Effector memory CD8-positive, alpha-beta T cell (primary cell): Measurements from ENCODE around the gene FAM217A.
"Not testable (repeated sequence)": the region's sequence is repeated elsewhere in the genome, so short reads cannot be mapped to it uniquely, and the experiment has no call there.

ENCODE experiments used
- ATAC-seq: fragments of 150-1000 bp; cut with Tn5 transposase; replicated peaks from 2 replicates; pipeline ENCODE4 v1.10.0; 2021; ENCODE audit warnings: mild to moderate bottlenecking, moderate library complexity
- DNase-seq, 3 experiments: peaks; one replicate each; pipeline ENCODE4 v3.0.0; 2021
- H3K27ac Mint-ChIP-seq, 2 donors: one replicate each; pipeline ENCODE4 v1.8.0; 2022; ENCODE audit warnings: mild to moderate bottlenecking in 2 of 2, mixed read lengths in 2 of 2, moderate library complexity in 2 of 2
- H3K27me3 Mint-ChIP-seq, 2 donors: one replicate each; pipeline ENCODE4 v1.8.0; 2022; ENCODE audit warnings: mixed read lengths in 2 of 2
- H3K36me3 Mint-ChIP-seq: one replicate; pipeline ENCODE4 v1.8.0; 2022; ENCODE audit warnings: mild to moderate bottlenecking, moderate library complexity, mixed read lengths; ENCODE audit not compliant: insufficient read depth
- H3K4me1 Mint-ChIP-seq, 2 donors: one replicate each; pipeline ENCODE4 v1.8.0; 2022; ENCODE audit warnings: low read depth in 2 of 2, mixed read lengths in 2 of 2
- H3K4me3 Mint-ChIP-seq, 2 donors: one replicate each; pipeline ENCODE4 v1.8.0; 2022; ENCODE audit warnings: mild to moderate bottlenecking in 2 of 2, mixed read lengths in 2 of 2, moderate library complexity in 2 of 2
- H3K9me3 Mint-ChIP-seq, 2 donors: one replicate each; pipeline ENCODE4 v1.8.0; 2022; ENCODE audit warnings: mixed read lengths in 2 of 2

Gene FAM217A

GRCh38 chr6:4103929-4104328 is 25.0 kb upstream of the FAM217A start:
- no peak for DNase-seq
- H3K4me3 Mint-ChIP-seq = no peak overlapping the region
- no peaks in the 10 kb centered on the region for H3K36me3 Mint-ChIP-seq
- no peaks in the 10 kb centered on the region for H3K9me3 Mint-ChIP-seq
- ATAC-seq = no peak
- H3K27me3 Mint-ChIP-seq = peaks cover 20 to 23% of the 10 kb centered on the region in 2 donors
- no peak overlapping the region for H3K27ac Mint-ChIP-seq
- H3K4me1 Mint-ChIP-seq = no peaks in the 10 kb centered on the region

DNA sequence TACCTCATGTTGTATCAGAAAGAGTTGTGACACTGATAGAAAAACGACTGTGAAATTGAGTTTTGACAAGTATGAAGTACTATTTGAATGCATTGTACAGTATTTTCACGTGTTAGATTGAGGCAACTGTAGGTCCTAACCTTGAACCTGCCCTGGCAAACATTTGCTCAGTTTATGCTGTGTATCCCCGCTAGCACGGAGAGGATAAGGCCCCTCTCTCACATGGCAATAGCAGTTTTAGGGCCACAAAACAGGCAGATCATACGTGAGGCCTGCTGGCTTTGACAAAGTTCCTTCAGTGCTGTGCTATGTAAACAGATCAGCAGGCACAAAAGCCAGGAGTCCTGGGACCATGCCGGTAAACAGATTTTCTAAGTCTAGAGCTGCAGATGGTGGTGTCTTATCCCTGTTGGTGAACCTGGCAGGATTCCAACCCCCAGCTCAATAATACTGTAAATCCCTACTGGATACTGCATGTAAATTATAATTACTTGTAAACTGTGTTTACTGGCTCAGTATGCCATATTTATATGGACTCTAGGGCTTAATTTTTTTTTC is 23.8 kb upstream of the FAM217A start:
- DNase-seq = no peak
- Mint-ChIP-seq H3K4me1 (no peaks in the 10 kb centered on the region), H3K36me3 (no peaks in the 10 kb centered on the region), H3K27ac (no peak overlapping the region), H3K4me3 (no peak overlapping the region), H3K27me3 (peaks cover 18 to 27% of the 10 kb centered on the region in 2 donors), H3K9me3 (no peaks in the 10 kb centered on the region)
- ATAC-seq = no peak

DNA sequence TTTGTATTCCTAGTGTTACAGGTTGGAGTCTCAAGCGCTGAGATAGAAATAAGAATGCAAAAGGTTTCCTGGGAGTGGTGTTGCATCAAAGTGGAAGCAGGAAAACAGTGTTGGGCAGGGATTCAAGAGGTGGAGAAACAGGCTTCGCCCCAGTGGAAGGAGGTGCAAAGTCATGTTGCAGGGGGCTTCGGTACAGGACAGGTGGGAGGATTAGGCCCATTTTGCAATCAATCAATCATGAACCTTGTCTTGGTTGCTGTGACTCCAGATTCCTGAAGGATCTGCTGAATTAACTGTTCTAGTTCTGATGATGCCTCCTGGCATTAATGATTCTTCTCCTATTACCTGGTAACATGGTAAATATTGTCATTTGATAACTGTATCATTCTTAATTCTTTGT is 22.4 kb upstream of the FAM217A start:
- no peaks in the 10 kb centered on the region for H3K4me1 Mint-ChIP-seq
- ATAC-seq = no peak
- H3K27ac Mint-ChIP-seq = no peak overlapping the region
- DNase-seq = no peak
- no peaks in the 10 kb centered on the region for H3K9me3 Mint-ChIP-seq
- H3K27me3 Mint-ChIP-seq = peaks cover 18 to 27% of the 10 kb centered on the region in 2 donors
- H3K36me3 Mint-ChIP-seq = no peaks in the 10 kb centered on the region
- H3K4me3 Mint-ChIP-seq = no peak overlapping the region

GRCh38 chr6:4100655-4101054 is 21.7 kb upstream of the FAM217A start:
- H3K4me1 Mint-ChIP-seq = no peaks in the 10 kb centered on the region
- no peak overlapping the region for H3K4me3 Mint-ChIP-seq
- ATAC-seq (no peak), DNase-seq (no peak)
- no peaks in the 10 kb centered on the region for H3K9me3 Mint-ChIP-seq
- H3K27ac Mint-ChIP-seq = no peak overlapping the region
- H3K27me3 Mint-ChIP-seq = peaks cover 18 to 27% of the 10 kb centered on the region in 2 donors
- H3K36me3 Mint-ChIP-seq = no peaks in the 10 kb centered on the region

DNA sequence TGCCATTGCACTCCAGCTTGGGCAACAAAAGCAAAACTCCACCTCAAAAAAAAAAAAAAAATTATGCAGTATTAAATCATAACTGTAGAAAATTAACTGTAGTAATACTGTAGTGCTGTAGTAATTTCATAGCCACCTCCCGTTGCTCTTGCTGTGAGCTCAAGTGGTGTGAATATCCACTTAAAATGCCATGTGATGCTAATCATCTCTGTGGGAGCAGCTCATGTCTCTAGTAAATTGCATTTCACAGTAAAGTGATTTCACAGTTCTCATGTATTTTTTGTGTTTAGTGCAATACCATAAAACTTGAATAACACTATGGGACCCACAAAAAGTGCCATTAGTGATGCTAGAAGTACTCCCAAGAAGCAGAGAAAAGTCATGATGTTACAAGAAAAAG is 14.4 kb upstream of the FAM217A start:
- DNase-seq (no peak), ATAC-seq (no peak)
- Mint-ChIP-seq H3K4me3 (no peak overlapping the region), H3K9me3 (no peaks in the 10 kb centered on the region), H3K4me1 (no peaks in the 10 kb centered on the region), H3K27me3 (peaks cover 5 to 6% of the 10 kb centered on the region in 2 donors), H3K27ac (no peak overlapping the region), H3K36me3 (no peaks in the 10 kb centered on the region)

DNA sequence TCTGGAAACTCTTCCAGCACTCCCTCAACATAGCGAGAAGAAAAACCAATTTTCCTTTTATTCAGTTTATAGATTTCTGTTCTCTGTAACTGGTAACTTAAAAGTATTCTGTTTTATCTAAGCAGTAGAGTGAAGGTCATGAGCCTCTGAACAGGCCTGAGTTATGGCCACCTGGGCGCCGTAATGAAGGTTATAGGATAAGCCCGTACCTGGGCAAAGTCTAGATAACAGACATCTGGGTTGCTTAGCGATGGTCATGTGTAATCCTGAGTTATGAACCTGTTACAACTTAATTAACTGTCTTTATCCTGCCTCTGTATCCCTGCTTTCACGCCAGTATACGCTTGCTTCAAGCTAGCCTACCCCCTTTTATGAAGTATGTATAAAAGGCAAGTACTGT is 13.0 kb upstream of the FAM217A start:
- ATAC-seq (no peak), DNase-seq (no peak)
- Mint-ChIP-seq H3K27me3 (peaks cover 6 to 13% of the 10 kb centered on the region in 2 donors), H3K27ac (no peak overlapping the region), H3K9me3 (no peaks in the 10 kb centered on the region), H3K36me3 (no peaks in the 10 kb centered on the region), H3K4me1 (no peaks in the 10 kb centered on the region), H3K4me3 (no peak overlapping the region)

DNA sequence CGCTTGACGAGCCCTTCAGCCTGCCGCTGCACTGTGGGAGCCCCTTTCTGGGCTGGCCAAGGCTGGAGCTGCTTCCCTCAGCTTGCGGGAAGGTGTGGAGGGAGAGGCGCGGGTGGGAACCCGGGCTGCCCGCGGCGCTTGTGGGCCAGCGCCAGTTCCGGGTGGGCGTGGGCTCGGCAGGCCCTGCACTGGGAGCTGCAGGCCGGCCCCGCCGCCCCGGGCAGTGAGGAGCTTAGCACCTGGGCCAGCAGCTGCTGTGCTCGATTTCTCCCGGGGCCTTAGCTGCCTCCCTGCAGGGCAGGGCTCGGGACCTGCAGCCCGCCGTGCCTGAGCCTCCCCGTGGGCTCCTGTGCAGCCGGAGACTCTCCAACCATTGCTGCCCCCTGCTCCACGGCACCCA is 11.1 kb upstream of the FAM217A start:
- H3K27ac Mint-ChIP-seq, H3K4me1 Mint-ChIP-seq, DNase-seq, H3K9me3 Mint-ChIP-seq, H3K4me3 Mint-ChIP-seq, H3K36me3 Mint-ChIP-seq, ATAC-seq: not testable (repeated sequence)
- H3K27me3 Mint-ChIP-seq = peaks cover 6 to 13% of the 10 kb centered on the region in 2 donors

GRCh38 chr6:4088704-4089103 is 9.8 kb upstream of the FAM217A start:
- Mint-ChIP-seq H3K27me3 (peaks cover 6 to 13% of the 10 kb centered on the region in 2 donors), H3K9me3 (no peaks in the 10 kb centered on the region), H3K36me3 (no peaks in the 10 kb centered on the region), H3K4me3 (no peak overlapping the region), H3K27ac (no peak overlapping the region), H3K4me1 (no peaks in the 10 kb centered on the region)
- no peak for ATAC-seq
- no peak for DNase-seq

DNA sequence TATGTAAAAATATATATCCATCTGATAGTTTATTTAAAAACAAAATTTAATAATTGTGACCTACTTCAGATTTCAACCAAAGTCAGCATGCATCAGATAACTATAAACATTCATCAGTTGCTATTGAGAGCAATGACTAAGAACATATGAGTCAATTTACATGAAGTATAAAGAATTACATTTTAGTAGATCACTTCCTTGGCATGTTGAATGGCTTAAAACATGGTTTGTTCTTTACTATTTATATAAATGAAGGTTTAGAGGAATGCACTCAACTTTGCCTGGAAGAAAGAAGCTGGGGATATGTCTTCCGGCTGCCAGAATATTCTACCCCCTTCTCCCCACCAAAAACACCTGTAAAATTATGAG is 6.4 kb upstream of the FAM217A start:
- peaks cover 0 to 13% of the 10 kb centered on the region in 2 donors for H3K27me3 Mint-ChIP-seq
- no peaks in the 10 kb centered on the region for H3K4me1 Mint-ChIP-seq
- no peak overlapping the region for H3K4me3 Mint-ChIP-seq
- no peaks in the 10 kb centered on the region for H3K36me3 Mint-ChIP-seq
- DNase-seq = no peak
- no peaks in the 10 kb centered on the region for H3K9me3 Mint-ChIP-seq
- no peak overlapping the region for H3K27ac Mint-ChIP-seq
- no peak for ATAC-seq

DNA sequence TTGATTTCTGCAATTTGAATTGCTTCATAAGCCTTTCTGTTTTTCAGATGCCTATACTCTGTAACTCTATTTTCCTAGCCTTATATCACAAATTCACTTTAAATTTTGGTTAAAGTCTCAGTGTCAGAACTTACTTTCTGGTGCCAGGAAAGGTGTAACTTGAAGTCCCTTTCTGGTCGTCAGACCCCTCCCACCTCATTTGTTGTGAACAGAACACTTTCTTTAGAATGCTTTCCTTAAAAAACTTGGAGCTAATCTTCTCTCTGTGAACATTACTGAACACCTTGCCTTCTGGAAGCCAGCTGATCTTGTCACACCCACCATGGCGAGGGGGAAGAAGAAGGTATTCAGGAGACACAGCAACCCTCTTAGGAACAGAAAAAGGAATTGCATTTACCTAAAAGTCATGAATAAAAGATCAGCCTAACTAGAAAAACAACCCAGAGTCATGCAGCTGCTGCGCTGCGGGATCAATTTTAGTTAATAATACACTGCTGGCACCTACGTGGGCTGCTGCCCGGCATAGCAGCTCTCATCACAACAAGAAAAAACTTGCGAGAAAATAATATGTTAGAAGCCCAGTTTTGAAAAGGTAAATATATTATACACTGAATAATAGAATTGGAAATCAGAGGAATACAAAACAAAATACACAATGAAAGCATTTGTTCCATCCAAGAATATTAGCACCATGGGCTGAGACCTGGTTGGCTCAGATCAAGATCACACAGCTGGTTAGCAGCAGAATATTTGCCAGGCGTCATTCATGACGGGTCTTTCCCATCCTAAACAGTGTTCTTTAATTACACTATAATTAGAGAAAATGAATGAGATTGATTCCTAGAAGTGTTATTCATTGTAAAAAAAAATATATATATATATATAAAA is 5.8 kb upstream of the FAM217A start:
- Mint-ChIP-seq H3K4me3 (no peak overlapping the region), H3K27ac (no peak overlapping the region), H3K4me1 (no peaks in the 10 kb centered on the region), H3K9me3 (no peaks in the 10 kb centered on the region), H3K27me3 (peaks cover 0 to 13% of the 10 kb centered on the region in 2 donors), H3K36me3 (no peaks in the 10 kb centered on the region)
- ATAC-seq (no peak), DNase-seq (no peak)

DNA sequence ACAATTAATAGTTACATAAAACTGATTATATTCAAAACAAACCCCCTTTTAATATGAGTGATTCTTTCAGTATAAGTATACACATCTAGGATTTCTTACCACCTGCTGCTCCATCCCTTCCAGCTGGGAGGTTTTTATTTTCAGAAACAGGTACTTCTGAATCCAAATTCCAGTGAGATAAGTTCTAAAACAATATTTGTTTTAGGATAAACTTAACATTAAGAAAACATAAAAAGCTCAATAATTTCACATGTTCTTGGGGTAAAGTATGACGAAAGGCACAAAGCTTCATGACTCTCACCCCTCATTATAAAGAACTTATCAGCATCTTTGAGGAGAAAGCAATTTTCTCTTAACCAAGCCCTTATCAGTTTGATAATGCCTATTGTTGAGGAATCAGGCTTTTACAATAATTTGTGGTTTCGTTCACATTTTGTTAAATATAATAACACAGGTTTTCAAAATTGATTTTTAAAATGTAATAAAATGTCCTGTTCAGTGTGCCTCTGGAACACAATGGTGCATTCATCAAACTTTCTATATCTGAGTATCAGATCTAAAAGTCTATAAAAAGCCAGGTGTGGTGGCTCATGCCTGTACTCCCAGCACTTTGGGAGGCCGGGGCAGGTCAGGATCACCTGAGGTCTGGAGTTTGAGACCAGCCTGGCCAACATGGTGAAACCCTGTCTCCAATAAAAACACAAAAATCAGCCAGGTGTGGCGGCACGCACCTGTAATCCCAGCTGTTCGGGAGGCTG is 4.3 kb downstream of the FAM217A start:
- no peaks in the 10 kb centered on the region for H3K36me3 Mint-ChIP-seq
- ATAC-seq (no peak), DNase-seq (no peak)
- H3K27me3 Mint-ChIP-seq = peaks cover 9 to 17% of the 10 kb centered on the region in 2 donors
- no peaks in the 10 kb centered on the region for H3K9me3 Mint-ChIP-seq
- H3K4me1 Mint-ChIP-seq = no peaks in the 10 kb centered on the region
- no peak overlapping the region for H3K4me3 Mint-ChIP-seq
- H3K27ac Mint-ChIP-seq = no peak overlapping the region

DNA sequence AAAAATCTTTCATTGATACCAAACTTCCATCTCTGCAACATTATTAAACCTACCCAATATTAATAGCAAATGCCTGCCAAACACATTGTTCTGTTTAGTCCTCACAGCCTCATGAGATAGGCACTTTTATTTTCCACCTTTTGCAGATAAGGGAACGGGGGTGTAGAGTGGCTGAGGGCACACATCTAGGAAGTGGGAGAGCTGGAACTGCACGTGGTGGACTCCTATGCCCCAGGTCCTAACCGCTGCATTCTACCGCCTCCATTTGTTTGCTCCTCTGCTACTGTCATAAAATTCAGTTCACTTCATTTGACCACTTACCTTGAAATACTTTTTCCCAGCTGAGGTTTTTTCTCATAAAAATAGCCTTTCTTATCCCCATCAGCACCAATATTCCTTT is 7.6 kb downstream of the FAM217A start:
- Mint-ChIP-seq H3K4me3 (no peak overlapping the region), H3K9me3 (no peaks in the 10 kb centered on the region), H3K27me3 (no peaks in the 10 kb centered on the region), H3K27ac (no peak overlapping the region), H3K36me3 (no peaks in the 10 kb centered on the region), H3K4me1 (peaks cover 0 to 2% of the 10 kb centered on the region in 2 donors)
- DNase-seq (no peak), ATAC-seq (no peak)

GRCh38 chr6:4069199-4069598 is 9.7 kb downstream of the FAM217A start:
- no peak overlapping the region for H3K4me3 Mint-ChIP-seq
- H3K36me3 Mint-ChIP-seq = peaks cover 15% of the 10 kb centered on the region
- no peaks in the 10 kb centered on the region for H3K9me3 Mint-ChIP-seq
- peaks cover 0 to 3% of the 10 kb centered on the region in 2 donors for H3K4me1 Mint-ChIP-seq
- DNase-seq (no peak), ATAC-seq (no peak)
- no peaks in the 10 kb centered on the region for H3K27me3 Mint-ChIP-seq
- H3K27ac Mint-ChIP-seq = no peak overlapping the region

DNA sequence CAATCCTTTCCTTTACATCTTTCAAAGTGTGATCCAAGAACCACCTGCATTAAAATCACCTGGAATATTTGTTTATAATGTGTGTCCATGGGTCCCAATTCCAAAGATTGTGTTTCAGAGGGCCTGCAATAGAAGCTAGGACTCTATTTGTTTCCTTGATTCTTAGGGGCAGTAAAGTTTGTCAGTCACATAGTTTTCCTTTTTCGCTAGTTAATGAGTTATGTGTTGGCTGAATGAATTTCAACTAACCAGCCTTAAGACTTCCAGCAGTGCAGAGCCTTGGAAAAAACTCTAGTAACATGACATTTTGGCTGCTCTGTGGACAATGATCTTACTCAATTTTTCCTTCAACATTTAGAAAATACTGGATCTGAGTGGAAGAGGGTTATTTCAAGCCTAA is 11.3 kb downstream of the FAM217A start:
- H3K27me3 Mint-ChIP-seq = no peaks in the 10 kb centered on the region
- H3K36me3 Mint-ChIP-seq = peaks cover 30% of the 10 kb centered on the region
- DNase-seq = no peak

More for the DNA sequence above, 11.3 kb downstream of the FAM217A start:
- Mint-ChIP-seq H3K4me3 (no peak overlapping the region), H3K27ac (peak overlapping the region in 1 of 2 donors; percentile 8), H3K9me3 (no peaks in the 10 kb centered on the region), H3K4me1 (peaks cover 0 to 3% of the 10 kb centered on the region in 2 donors)
- ATAC-seq = no peak
